Muscle of leg (tissue), 11 donors: ENCODE results near the gene C1orf53. TPM values are rescaled to one million over a fixed set of nuclear protein-coding genes. Genes with fewer than 3 reads are reported as not detected.
"Not testable (repeated sequence)": the region's sequence is repeated elsewhere in the genome, so short reads cannot be mapped to it uniquely, and the experiment has no call there.

Experiments
- DNase-seq: peaks from one replicate; pipeline ENCODE4 v3.0.0; 2013
- H3K27ac ChIP-seq: one replicate; pipeline ENCODE4 v1.5.1; 2013; ENCODE audit warnings: mild to moderate bottlenecking, low read length, control low read depth
- H3K27me3 ChIP-seq: one replicate; pipeline ENCODE4 v1.6.1; 2013; ENCODE audit warnings: low read length; ENCODE audit not compliant: control insufficient read depth, insufficient read depth
- H3K36me3 ChIP-seq: one replicate; pipeline ENCODE4 v1.6.1; 2013; ENCODE audit warnings: low read length; ENCODE audit not compliant: control insufficient read depth, insufficient read depth
- H3K4me1 ChIP-seq: one replicate; pipeline ENCODE4 v1.6.1; 2013; ENCODE audit warnings: low read length; ENCODE audit not compliant: control insufficient read depth, insufficient read depth
- H3K4me3 ChIP-seq: one replicate; pipeline ENCODE4 v1.5.1; 2013; ENCODE audit warnings: low read length, control low read depth
- H3K9me3 ChIP-seq: replicated peaks from 2 replicates; pipeline ENCODE4 v1.6.1; 2013; ENCODE audit warnings: low read depth, low read length; ENCODE audit not compliant: control insufficient read depth
- WGBS: methylation state at CpG from one replicate; pipeline ENCODE4 v1.1.5; 2013; ENCODE audit warnings: missing lambda C conversion rate; ENCODE audit not compliant: insufficient coverage; 5-methylcytosine and 5-hydroxymethylcytosine counted together
- polyA plus RNA-seq, 8 donors: library from polyadenylated mRNA; unstranded; fragments of 120-200 nt; gene quantifications; one replicate each; pipeline versions ENCODE4 v1.2.1 to v1.2.3, GENCODE V29; 2013; ENCODE audit warnings: inconsistent platforms in 1 of 8, low replicate concordance in 1 of 8; ENCODE audit not compliant: insufficient read length in 8 of 8, insufficient read depth in 1 of 8
- total RNA-seq: library from RNA; stranded (reverse); fragments of 120-200 nt; gene quantifications from one replicate; pipeline ENCODE4 v1.2.4, GENCODE V29; 2013

C1orf53 gene
- total and polyA plus RNA-seq, 9 donors, result 1.5 to 2.9 (median 2.4) TPM

DNA sequence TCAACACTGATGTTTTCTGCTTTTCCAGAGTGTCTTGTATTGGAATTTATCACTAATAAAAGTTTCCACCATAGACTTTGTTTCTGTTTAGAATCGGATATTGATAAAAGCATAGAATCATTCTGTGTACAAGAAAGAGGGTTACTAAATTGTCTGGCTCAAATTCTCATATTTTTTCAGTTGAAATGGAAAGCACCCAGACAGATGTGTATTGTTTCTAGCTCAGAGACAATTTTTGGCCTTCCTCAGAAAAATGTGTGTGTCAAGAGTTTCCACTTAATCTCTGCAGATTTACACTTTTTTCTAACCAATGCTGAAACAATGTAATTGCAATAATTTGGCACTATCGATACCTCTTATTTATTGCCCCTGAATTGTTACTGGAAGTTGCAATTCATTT lies 35.0 kb downstream of the C1orf53 start:
- Histone ChIP-seq H3K27me3 (peaks cover 2% of the 10 kb centered on the region), H3K4me3 (no peak overlapping the region), H3K9me3 (no peaks in the 10 kb centered on the region), H3K4me1 (no peaks in the 10 kb centered on the region), H3K27ac (peak overlapping the region; percentile 37), H3K36me3 (no peaks in the 10 kb centered on the region)
- no CpG with 5 or more reads among the region's 2 CpGs for WGBS
- DNase-seq, result peak; percentile 80

DNA sequence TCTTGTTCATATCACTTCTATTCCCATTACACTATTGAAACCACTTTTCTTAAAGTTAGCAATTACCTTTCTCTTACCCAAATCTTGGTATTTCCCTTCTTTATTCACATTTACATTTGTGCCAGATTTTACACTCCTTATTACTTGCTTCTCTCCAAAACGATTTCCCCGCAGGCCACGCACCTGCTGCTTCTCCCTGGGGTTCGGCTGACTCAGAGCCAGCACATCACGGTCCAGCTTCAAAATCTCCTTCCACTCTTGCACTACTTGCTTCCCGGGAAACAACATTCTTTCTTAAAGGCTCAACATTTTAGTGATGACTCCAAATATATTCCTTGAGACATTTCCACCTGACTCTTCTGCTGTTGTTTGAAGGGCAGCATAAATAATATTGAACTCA lies 35.5 kb downstream of the C1orf53 start:
- Histone ChIP-seq H3K4me1 (no peaks in the 10 kb centered on the region), H3K9me3 (no peaks in the 10 kb centered on the region), H3K4me3 (no peak overlapping the region), H3K27ac (peak overlapping the region; percentile 8), H3K36me3 (no peaks in the 10 kb centered on the region), H3K27me3 (peaks cover 2% of the 10 kb centered on the region)
- 27% methylated on average over 5 of the region's 6 CpGs for WGBS
- DNase-seq, result peak; percentile 69

DNA sequence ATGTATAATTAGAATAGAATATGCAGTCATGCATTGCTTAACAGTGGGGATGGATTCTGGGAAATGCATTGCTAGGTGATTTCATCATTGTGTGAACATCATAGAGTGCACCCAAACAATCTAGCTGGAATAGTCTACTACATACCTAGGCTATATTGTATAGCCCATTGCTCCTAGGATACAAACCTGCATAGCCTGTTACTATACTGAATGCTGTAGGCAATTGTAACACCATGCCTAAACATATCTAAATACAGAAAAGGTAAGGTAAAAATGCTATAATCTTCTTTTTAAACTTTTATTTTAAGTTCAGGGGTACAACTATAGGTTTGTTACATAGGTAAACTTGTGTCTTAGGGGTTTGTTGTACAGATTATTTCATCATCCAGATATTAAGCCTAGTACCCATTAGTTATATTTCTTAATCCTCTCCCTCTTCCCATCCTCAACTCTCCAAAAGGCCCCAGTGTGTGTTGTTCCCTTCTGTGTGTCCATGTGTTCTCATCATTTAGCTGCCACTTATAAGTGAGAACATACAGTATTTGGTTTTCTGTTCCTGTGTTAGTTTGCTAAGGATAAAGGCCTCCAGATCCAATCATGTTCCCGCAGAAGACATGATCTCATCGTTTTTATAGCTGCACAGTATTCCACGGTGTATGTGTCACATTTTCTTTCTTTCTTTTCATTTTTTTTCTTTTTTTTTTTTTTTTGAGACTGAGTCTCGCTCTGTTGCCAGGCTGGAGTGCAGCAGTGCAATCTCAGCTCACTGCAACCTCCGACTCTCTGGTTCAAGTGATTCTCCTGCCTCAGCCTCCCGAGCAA lies 36.9 kb downstream of the C1orf53 start:
- not testable (repeated sequence) for H3K4me1 ChIP-seq, H3K9me3 ChIP-seq, H3K27me3 ChIP-seq, DNase-seq, H3K27ac ChIP-seq, H3K4me3 ChIP-seq, H3K36me3 ChIP-seq
- WGBS, result no CpG with 5 or more reads among the region's 6 CpGs

DNA sequence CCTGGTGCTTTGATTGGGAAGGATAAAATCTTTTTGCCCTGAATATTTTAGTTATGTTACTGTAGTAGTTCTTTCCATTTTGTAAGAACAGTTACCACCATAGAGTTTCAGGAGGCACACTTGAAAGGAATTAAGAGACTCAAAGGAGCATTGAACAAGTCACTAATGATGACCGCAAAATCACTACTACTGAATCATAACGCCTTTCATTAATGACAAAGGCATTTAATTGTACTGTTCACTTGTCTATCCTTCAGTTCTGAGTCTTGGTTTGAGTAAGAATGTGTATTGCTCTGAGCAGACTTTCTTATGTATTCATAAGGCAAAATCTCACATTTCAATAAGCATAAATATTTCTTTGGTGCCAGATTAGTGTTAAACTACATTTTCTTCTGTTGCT lies 39.6 kb downstream of the C1orf53 start:
- Histone ChIP-seq H3K36me3 (no peaks in the 10 kb centered on the region), H3K27me3 (no peaks in the 10 kb centered on the region), H3K4me1 (no peaks in the 10 kb centered on the region), H3K4me3 (no peak overlapping the region), H3K9me3 (no peaks in the 10 kb centered on the region), H3K27ac (no peak overlapping the region)
- WGBS, result no CpG with 5 or more reads among the region's 2 CpGs
- DNase-seq, result no peak

DNA sequence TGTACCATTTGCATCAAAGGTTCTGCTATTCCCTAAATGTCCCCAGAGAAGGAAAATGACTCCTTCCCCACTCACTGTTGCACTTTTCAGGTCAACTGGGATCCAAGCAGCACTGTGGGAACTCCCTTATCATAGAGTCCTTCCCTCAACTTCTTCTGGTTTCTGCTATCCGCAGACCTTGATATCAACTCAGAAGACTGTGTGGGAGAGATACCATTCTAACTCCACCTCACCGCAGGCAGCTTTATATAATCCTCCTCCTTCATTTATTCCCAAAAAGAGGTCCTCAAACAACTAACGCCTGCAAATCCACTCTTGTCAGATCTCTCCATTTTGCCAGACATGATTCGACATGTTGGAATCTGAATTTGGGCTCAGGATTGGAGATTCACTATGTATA lies 42.1 kb downstream of the C1orf53 start:
- Histone ChIP-seq H3K9me3 (no peaks in the 10 kb centered on the region), H3K27ac (no peak overlapping the region), H3K36me3 (no peaks in the 10 kb centered on the region), H3K27me3 (no peaks in the 10 kb centered on the region), H3K4me3 (no peak overlapping the region), H3K4me1 (no peaks in the 10 kb centered on the region)
- WGBS, result no CpG with 5 or more reads among the region's 4 CpGs
- DNase-seq, result no peak

DNA sequence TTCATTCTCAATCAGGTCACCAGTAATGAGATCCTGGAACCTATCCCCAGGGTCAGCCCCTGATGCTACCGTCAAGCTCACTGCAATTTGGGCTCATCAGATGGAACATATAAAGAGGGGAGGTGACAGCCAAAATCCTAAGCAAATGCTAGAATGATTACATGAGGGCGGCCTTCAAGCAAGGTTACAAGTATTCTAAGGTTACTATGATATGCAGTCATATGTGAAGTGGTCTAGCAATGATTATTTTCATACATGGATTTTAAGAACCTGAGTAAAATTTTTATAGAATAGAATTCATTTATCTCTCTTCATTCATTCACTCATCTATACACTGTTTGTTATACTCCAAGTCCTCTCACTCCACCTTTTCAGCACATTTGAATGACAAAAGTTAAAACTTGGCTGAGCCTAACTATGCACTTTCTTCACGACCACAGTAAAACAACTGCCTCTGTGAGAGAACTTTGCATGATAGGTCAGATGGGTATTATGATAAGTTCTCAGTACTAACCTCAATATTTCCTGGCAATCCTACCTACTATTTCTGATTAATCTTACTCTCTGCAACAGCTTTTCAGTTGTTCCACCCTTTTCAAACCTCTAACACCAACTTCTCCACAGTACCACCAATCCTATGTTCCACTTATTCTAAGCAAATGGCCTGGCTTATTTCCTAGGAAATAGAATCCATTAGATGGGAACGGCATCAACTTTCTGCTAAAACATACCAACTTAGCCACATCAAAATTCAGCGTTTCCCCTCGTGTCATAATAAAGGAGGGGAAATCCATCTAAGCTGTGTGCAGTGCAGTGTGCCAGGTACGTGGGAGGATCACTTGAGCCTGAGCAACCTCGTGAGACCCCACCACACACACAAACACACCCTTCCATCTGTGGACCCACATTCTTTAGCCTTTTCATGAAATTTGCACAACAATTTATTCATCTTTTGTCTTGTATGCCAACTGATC lies 46.8 kb downstream of the C1orf53 start:
- no peak for DNase-seq
- H3K4me1 ChIP-seq, result no peaks in the 10 kb centered on the region
- no peak overlapping the region for H3K4me3 ChIP-seq
- H3K27me3 ChIP-seq, result no peaks in the 10 kb centered on the region
- H3K36me3 ChIP-seq, result no peaks in the 10 kb centered on the region
- WGBS, result 60% methylated on average over 1 of the region's 8 CpGs
- H3K9me3 ChIP-seq, result no peaks in the 10 kb centered on the region
- no peak overlapping the region for H3K27ac ChIP-seq

DNA sequence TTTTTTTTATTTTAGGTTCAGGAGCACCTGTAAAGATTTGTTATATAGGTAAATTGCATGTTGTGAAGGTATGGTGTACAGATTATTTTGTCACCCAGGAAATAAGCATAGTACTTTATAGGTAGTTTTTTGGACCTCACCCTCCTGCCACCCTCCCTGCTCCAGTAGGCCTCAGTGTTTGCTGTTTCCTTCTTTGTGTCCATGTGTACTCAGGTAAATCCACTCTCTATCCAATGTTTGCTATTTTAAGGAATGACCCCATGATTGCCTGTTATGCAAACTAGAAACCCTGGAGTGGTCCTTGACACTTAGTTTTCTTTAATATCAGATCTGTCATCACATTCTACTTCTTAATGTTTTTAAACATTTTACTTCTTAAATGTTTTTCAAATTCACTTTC lies 48.7 kb downstream of the C1orf53 start:
- no peak overlapping the region for H3K4me3 ChIP-seq
- H3K4me1 ChIP-seq, result no peaks in the 10 kb centered on the region
- H3K27me3 ChIP-seq, result no peaks in the 10 kb centered on the region
- H3K36me3 ChIP-seq, result no peaks in the 10 kb centered on the region
- no peaks in the 10 kb centered on the region for H3K9me3 ChIP-seq
- no peak overlapping the region for H3K27ac ChIP-seq
- no peak for DNase-seq

DNA sequence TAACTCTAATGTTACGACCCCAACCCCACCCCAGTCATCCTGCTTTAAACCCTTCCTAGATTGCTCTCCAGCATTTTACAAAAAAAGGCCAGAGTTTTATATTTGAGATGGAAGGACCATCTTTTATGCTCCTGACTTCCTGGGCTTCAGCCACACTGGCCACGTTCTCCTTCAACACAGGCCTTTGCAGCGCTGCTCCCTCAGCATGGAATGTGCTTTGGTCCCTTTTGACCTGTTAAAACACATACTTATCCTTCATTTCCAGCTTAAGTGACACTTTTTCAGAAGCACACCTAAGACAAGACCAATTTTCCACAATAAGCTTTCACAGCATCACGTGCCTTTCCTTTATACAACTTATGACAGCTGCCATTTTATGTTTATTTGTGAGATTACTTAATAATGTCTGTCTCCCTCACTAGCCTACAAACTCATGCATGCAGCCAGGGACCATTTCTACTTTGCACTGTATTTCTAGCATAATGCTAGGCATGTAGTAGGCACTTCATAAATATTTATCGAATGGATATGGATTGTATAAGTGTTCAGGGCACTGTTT lies 49.3 kb downstream of the C1orf53 start:
- no peaks in the 10 kb centered on the region for H3K27me3 ChIP-seq
- WGBS, result 74% methylated on average over 2 of the region's 5 CpGs
- no peaks in the 10 kb centered on the region for H3K36me3 ChIP-seq
- H3K4me3 ChIP-seq, result no peak overlapping the region
- no peaks in the 10 kb centered on the region for H3K9me3 ChIP-seq
- H3K4me1 ChIP-seq, result no peaks in the 10 kb centered on the region
- no peak for DNase-seq
- no peak overlapping the region for H3K27ac ChIP-seq

DNA sequence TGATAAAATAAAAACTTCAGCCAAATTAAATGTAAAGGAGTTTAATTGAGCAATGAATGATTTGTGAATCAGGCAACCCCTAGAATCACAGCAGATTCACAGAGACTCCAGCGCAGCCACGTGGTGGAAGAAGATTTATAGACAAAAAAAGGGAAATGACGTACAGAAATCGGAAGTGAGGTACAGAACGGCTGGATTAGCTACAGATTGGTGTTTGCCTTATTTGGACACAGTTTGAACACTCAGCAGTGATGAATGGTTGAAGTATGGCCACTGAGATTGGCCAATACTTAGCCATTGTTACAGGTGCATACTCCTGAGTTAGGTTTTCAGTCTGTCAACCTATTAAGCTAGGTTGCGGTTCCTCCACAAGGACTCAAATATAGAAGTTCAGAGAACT lies 51.0 kb downstream of the C1orf53 start:
- H3K36me3 ChIP-seq, DNase-seq, H3K27ac ChIP-seq, H3K9me3 ChIP-seq, H3K4me1 ChIP-seq, H3K27me3 ChIP-seq, H3K4me3 ChIP-seq: not testable (repeated sequence)
- WGBS, result 85% methylated on average over 3 of the region's 6 CpGs
